HepG2 (cell line): ENCODE measurements around the gene LRP1-AS. TPM values are rescaled to one million over a fixed set of nuclear protein-coding genes. Genes with fewer than 3 reads are reported as not detected.
A peak's percentile ranks its signal among the peaks of the same experiment; 100 is the strongest.

Experiments
- ADNP ChIP-seq: sonication (generic); formaldehyde crosslinking; IDR thresholded peaks from 2 replicates; pipeline ENCODE4 v1.4.0; 2020; ENCODE audit warnings: missing genetic modification reagents
- ATF7 ChIP-seq, 2 experiments: fragments of 450-650 bp in 1 of 2; sonication (generic) in 1 of 2; formaldehyde crosslinking in 1 of 2; IDR thresholded peaks; 2 replicates each; pipeline versions ENCODE4 v1.4.0 to v1.6.1; 2016 to 2020; ENCODE audit warnings: antibody characterized with exemption in 1 of 2, mild to moderate bottlenecking in 1 of 2, missing genetic modification reagents in 1 of 2
- CREB1 ChIP-seq, 2 experiments: fragments of 450-650 bp in 1 of 2; IDR thresholded peaks; 2 replicates each; pipeline ENCODE4 v1.6.1; 2016 to 2017; ENCODE audit warnings: control low read depth in 1 of 2, mild to moderate bottlenecking in 1 of 2, missing compliant biosample characterization in 1 of 2, missing genetic modification characterization in 1 of 2
- FOXO1 ChIP-seq: sonication (generic); formaldehyde crosslinking; IDR thresholded peaks from 2 replicates; pipeline ENCODE4 v1.4.0; 2020; ENCODE audit warnings: missing genetic modification reagents
- GABPB1 ChIP-seq: IDR thresholded peaks from 2 replicates; pipeline ENCODE4 v1.6.1; 2016; ENCODE audit warnings: mild to moderate bottlenecking, missing genetic modification reagents, moderate library complexity, missing compliant biosample characterization
- IKZF1 ChIP-seq: fragments of 450-650 bp; IDR thresholded peaks from 2 replicates; pipeline ENCODE4 v1.7.1; 2016
- NKX3-1 ChIP-seq: sonication (generic); formaldehyde crosslinking; IDR thresholded peaks from 2 replicates; pipeline ENCODE4 v1.5.0; 2020; ENCODE audit warnings: missing genetic modification reagents
- PHF20 ChIP-seq: sonication (generic); formaldehyde crosslinking; IDR thresholded peaks from 2 replicates; pipeline ENCODE4 v1.5.0; 2020; ENCODE audit warnings: mild to moderate bottlenecking, missing genetic modification reagents
- PTBP1 ChIP-seq: fragments of 200-400 bp; formaldehyde crosslinking; IDR thresholded peaks from 2 replicates; pipeline ENCODE4 v1.6.1; 2018; ENCODE audit warnings: low read length, low read depth; ENCODE audit not compliant: poor library complexity, severe bottlenecking
- RNF2 ChIP-seq: fragments of 450-650 bp; conservative IDR thresholded peaks from 2 replicates; pipeline ENCODE4 v1.6.1; 2016; ENCODE audit warnings: low read depth
- SIN3A ChIP-seq: IDR thresholded peaks from 2 replicates; pipeline ENCODE4 v1.6.1; 2011; ENCODE audit warnings: low read depth, mild to moderate bottlenecking, control low read depth, low read length, borderline replicate concordance
- SNAI1 ChIP-seq: sonication (generic); formaldehyde crosslinking; IDR thresholded peaks from 2 replicates; pipeline ENCODE4 v1.5.0; 2020; ENCODE audit warnings: mild to moderate bottlenecking, missing genetic modification reagents, borderline replicate concordance
- SPEN ChIP-seq: sonication (generic); formaldehyde crosslinking; IDR thresholded peaks from 2 replicates; pipeline ENCODE4 v1.5.1; 2020; ENCODE audit warnings: low read depth, mild to moderate bottlenecking, missing genetic modification reagents
- SRY ChIP-seq: sonication (generic); formaldehyde crosslinking; IDR thresholded peaks from 2 replicates; pipeline ENCODE4 v1.8.0; 2022; ENCODE audit warnings: mild to moderate bottlenecking, missing genetic modification reagents
- ZGPAT ChIP-seq: IDR thresholded peaks from 2 replicates; pipeline ENCODE4 v1.6.1; 2016; ENCODE audit warnings: mild to moderate bottlenecking
- ZNF18 ChIP-seq: sonication (generic); formaldehyde crosslinking; IDR thresholded peaks from 2 replicates; pipeline ENCODE4 v1.8.0; 2022; ENCODE audit warnings: mild to moderate bottlenecking, missing genetic modification reagents; ENCODE audit not compliant: insufficient replicate concordance
- ZNF329 ChIP-seq: sonication (generic); formaldehyde crosslinking; IDR thresholded peaks from 2 replicates; pipeline ENCODE4 v1.9.0; 2021; ENCODE audit warnings: low read depth, mild to moderate bottlenecking, missing genetic modification reagents
- ZNF350 ChIP-seq: sonication (generic); formaldehyde crosslinking; IDR thresholded peaks from 2 replicates; pipeline ENCODE4 v1.4.0; 2020; ENCODE audit warnings: mild to moderate bottlenecking, low read depth, missing genetic modification reagents, borderline replicate concordance
- ZNF362 ChIP-seq: sonication (generic); formaldehyde crosslinking; IDR thresholded peaks from 2 replicates; pipeline ENCODE4 v1.4.0; 2020; ENCODE audit warnings: missing genetic modification reagents, mild to moderate bottlenecking, borderline replicate concordance
- ZNF383 ChIP-seq: sonication (generic); formaldehyde crosslinking; IDR thresholded peaks from 2 replicates; pipeline ENCODE4 v1.4.0; 2020; ENCODE audit warnings: missing genetic modification reagents, mild to moderate bottlenecking, borderline replicate concordance
- ZNF431 ChIP-seq: sonication (generic); formaldehyde crosslinking; IDR thresholded peaks from 2 replicates; pipeline ENCODE4 v1.9.0; 2022; ENCODE audit warnings: missing genetic modification reagents, low read depth, mild to moderate bottlenecking, borderline replicate concordance
- ZNF547 ChIP-seq: sonication (generic); formaldehyde crosslinking; IDR thresholded peaks from 2 replicates; pipeline ENCODE4 v1.5.1; 2020; ENCODE audit warnings: mild to moderate bottlenecking, missing genetic modification reagents
- ZNF564 ChIP-seq: sonication (generic); formaldehyde crosslinking; IDR thresholded peaks from 2 replicates; pipeline ENCODE4 v1.8.1; 2023; ENCODE audit warnings: mild to moderate bottlenecking, missing genetic modification reagents
- ZNF619 ChIP-seq: sonication (generic); formaldehyde crosslinking; IDR thresholded peaks from 2 replicates; pipeline ENCODE4 v1.4.0; 2020; ENCODE audit warnings: mild to moderate bottlenecking, missing genetic modification reagents
- ZNF709 ChIP-seq: sonication (generic); formaldehyde crosslinking; IDR thresholded peaks from 2 replicates; pipeline ENCODE4 v1.5.0; 2020; ENCODE audit warnings: mild to moderate bottlenecking, missing genetic modification reagents
- ZSCAN9 ChIP-seq: IDR thresholded peaks from 2 replicates; pipeline ENCODE4 v1.6.1; 2016; ENCODE audit warnings: borderline replicate concordance
- polyA plus RNA-seq, 8 experiments: library from polyadenylated mRNA; depleted of rRNA in 3 of 8; stranded (reverse) in 7 of 8; unstranded in 1 of 8; fragments of >200 nt; fragmentation: Illumina TruSeq in 4 of 8; extraction: Trizol in 4 of 8; gene quantifications; 2 replicates each; pipeline versions ENCODE4 v1.2.1 to v1.2.3, GENCODE V29; 2011 to 2016; ENCODE audit warnings: low read depth in 4 of 8, missing spikeins in 1 of 8, mixed read lengths in 1 of 8; ENCODE audit not compliant: insufficient read depth in 1 of 8
- total RNA-seq, 5 experiments: library from RNA; depleted of rRNA; stranded (reverse); fragments of >200 nt; fragmentation: Illumina TruSeq; extraction: Trizol; gene quantifications; 2 replicates each; pipeline ENCODE4 v1.2.3, GENCODE V29; 2016; ENCODE audit warnings: low read depth in 1 of 5

Gene LRP1-AS
- total and polyA plus RNA-seq, 2 of the 13 experiments (the other 11 are each of a cell fraction or from before 2014, with no cell fraction given) = 0.20 TPM; not detected in 1

- TF ChIP-seq ZGPAT (peak; percentile 76), ATF7 (IDR thresholded peaks at IDR 0.05) (no peak), ATF7 (CRISPR knock-in tag; IDR thresholded peaks at IDR 0.05) (no peak), RNF2 (no peak), IKZF1 (no peak), ZNF564 (no peak), FOXO1 (peak; percentile 52; the same call in 1 of the 2 replicates), ADNP (CRISPR knock-in tag) (no peak), ZNF350 (peak; percentile 53; the same call in 1 of the 2 replicates), SPEN (0 out of 2 replicates have a peak, but pooled peaks have one; percentile 19), NKX3-1 (CRISPR knock-in tag) (no peak), GABPB1 (peak; percentile 58; the same call in 1 of the 2 replicates), SIN3A (peak; percentile 30; the same call in 1 of the 2 replicates), SRY (CRISPR knock-in tag) (0 out of 2 replicates have a peak, but pooled peaks have one; percentile 50), ZNF547 (CRISPR knock-in tag) (no peak), ZSCAN9 (CRISPR knock-in tag) (no peak), ZNF18 (no peak), PHF20 (CRISPR knock-in tag) (no peak), ZNF329 (CRISPR knock-in tag) (0 out of 2 replicates have a peak, but pooled peaks have one; percentile 65), ZNF619 (CRISPR knock-in tag) (no peak), PTBP1 (no peak), ZNF431 (CRISPR knock-in tag) (0 out of 2 replicates have a peak, but pooled peaks have one; percentile 28), CREB1 (IDR thresholded peaks at IDR 0.05) (no peak), CREB1 (CRISPR knock-in tag; IDR thresholded peaks at IDR 0.05) (peak; percentile 35; the same call in 1 of the 2 replicates), ZNF383 (CRISPR knock-in tag) (no peak), ZNF362 (no peak), ZNF709 (no peak), SNAI1 (CRISPR knock-in tag) (no peak)
These were observed 19.5 kb downstream of the LRP1-AS start, which contains the start of gene LRP1 (continued) for GRCh38 chr12:57127726-57128518.
